ENCODE data around the gene UNC13D.

- TF ChIP-seq GATA2 (IDR thresholded peaks at IDR 0.05; ENCODE audit: low read depth, low read length) (no peak), GATA3 (IDR thresholded peaks at IDR 0.05; ENCODE audit: low read depth, low read length) (no peak)
Measured at GRCh38 chr17:75834279-75834920, 9.8 kb downstream of the UNC13D start.
